RWPE2 (cell line): ENCODE data around the gene NFATC2IP.

ENCODE experiments used
- ATAC-seq: fragments of 200-7000 bp; cut with Tn5 transposase; 3 replicates; pipeline ENCODE4 v1.9.1; 2021; ENCODE audit warnings: low read depth
- DNase-seq: peaks from one replicate; pipeline ENCODE4 v3.0.0-alpha.2; 2020; ENCODE audit warnings: low spot score
- H3K27ac ChIP-seq: fragments of 450-650 bp; 2 replicates; pipeline ENCODE4 v1.5.1; 2017; ENCODE audit warnings: mild to moderate bottlenecking; ENCODE audit not compliant: poor library complexity, severe bottlenecking
- H3K27me3 ChIP-seq: fragments of 250-450 bp; sonication (Bioruptor Pico); 2 replicates; pipeline ENCODE4 v1.5.1; 2021; ENCODE audit warnings: mild to moderate bottlenecking, moderate library complexity; ENCODE audit not compliant: insufficient read depth, poor library complexity, severe bottlenecking
- H3K36me3 ChIP-seq: fragments of 250-450 bp; sonication (Bioruptor Pico); 2 replicates; pipeline ENCODE4 v1.5.1; 2020; ENCODE audit warnings: low read depth, mild to moderate bottlenecking, moderate library complexity
- H3K4me1 ChIP-seq: fragments of 250-450 bp; sonication (Bioruptor Pico); 2 replicates; pipeline ENCODE4 v1.5.1; 2021; ENCODE audit warnings: mild to moderate bottlenecking, moderate library complexity; ENCODE audit not compliant: insufficient read depth, poor library complexity, severe bottlenecking
- H3K4me3 ChIP-seq: fragments of 250-450 bp; sonication (Bioruptor Pico); 2 replicates; pipeline ENCODE4 v1.5.1; 2021; ENCODE audit warnings: mild to moderate bottlenecking, moderate library complexity; ENCODE audit not compliant: severe bottlenecking
- H3K9me3 ChIP-seq: fragments of 250-450 bp; sonication (Bioruptor Pico); 2 replicates; pipeline ENCODE4 v1.5.1; 2021; ENCODE audit warnings: mild to moderate bottlenecking, moderate library complexity; ENCODE audit not compliant: severe bottlenecking
- TF ChIP-seq, protein P1 (sequence below): fragments of 450-650 bp; IDR thresholded peaks from one replicate; pipeline ENCODE4 v1.5.1; 2017; ENCODE audit warnings: mild to moderate bottlenecking, moderate library complexity; ENCODE audit not compliant: poor library complexity, severe bottlenecking

The NFATC2IP gene

DNA sequence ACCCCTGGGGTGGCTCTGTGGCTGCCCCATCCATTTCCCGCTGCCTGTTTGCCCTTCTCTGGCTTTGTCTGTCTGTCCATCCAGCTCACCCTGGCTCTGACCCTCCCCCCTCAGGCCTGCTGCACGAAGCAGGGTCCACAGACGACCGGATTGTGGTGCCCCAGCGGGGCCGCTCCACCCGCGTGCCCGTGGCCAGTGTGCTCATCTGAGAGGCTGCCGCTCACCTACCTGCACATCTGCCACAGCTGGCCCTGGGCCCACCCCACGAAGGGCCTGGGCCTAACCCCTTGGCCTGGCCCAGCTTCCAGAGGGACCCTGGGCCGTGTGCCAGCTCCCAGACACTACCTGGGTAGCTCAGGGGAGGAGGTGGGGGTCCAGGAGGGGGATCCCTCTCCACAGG is 33.4 kb downstream of the NFATC2IP start:
- peaks cover 28% of the 10 kb centered on the region for H3K36me3 ChIP-seq
- no peaks in the 10 kb centered on the region for H3K4me1 ChIP-seq
- no peak overlapping the region for H3K4me3 ChIP-seq
- H3K9me3 ChIP-seq: no peaks in the 10 kb centered on the region
- peak; percentile 55 for DNase-seq
- ATAC-seq: no peak
- no peaks in the 10 kb centered on the region for H3K27me3 ChIP-seq
- H3K27ac ChIP-seq: no peak overlapping the region
- TF ChIP-seq, protein P1, sequence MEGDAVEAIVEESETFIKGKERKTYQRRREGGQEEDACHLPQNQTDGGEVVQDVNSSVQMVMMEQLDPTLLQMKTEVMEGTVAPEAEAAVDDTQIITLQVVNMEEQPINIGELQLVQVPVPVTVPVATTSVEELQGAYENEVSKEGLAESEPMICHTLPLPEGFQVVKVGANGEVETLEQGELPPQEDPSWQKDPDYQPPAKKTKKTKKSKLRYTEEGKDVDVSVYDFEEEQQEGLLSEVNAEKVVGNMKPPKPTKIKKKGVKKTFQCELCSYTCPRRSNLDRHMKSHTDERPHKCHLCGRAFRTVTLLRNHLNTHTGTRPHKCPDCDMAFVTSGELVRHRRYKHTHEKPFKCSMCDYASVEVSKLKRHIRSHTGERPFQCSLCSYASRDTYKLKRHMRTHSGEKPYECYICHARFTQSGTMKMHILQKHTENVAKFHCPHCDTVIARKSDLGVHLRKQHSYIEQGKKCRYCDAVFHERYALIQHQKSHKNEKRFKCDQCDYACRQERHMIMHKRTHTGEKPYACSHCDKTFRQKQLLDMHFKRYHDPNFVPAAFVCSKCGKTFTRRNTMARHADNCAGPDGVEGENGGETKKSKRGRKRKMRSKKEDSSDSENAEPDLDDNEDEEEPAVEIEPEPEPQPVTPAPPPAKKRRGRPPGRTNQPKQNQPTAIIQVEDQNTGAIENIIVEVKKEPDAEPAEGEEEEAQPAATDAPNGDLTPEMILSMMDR: no peak

- no peaks in the 10 kb centered on the region for H3K9me3 ChIP-seq
- DNase-seq (peak; percentile 49), ATAC-seq (peak; percentile 18; the same call in 1 of the 3 replicates)
- peaks cover 28% of the 10 kb centered on the region for H3K36me3 ChIP-seq
- H3K27ac ChIP-seq: no peak within 1 kb of the TSS
- no peaks in the 10 kb centered on the region for H3K27me3 ChIP-seq
- no peak within 1 kb of the TSS for H3K4me3 ChIP-seq
- TF ChIP-seq, protein P1: no peak
- H3K4me1 ChIP-seq: no peaks in the 10 kb centered on the region
These were observed 33.9 kb downstream of the NFATC2IP start, which contains the start of gene LAT for GRCh38 chr16:28984619-28985135. TSS of gene LAT (plus strand) at chr16:28985052. CDS start at chr16:28985418, 366 bp downstream.

DNA sequence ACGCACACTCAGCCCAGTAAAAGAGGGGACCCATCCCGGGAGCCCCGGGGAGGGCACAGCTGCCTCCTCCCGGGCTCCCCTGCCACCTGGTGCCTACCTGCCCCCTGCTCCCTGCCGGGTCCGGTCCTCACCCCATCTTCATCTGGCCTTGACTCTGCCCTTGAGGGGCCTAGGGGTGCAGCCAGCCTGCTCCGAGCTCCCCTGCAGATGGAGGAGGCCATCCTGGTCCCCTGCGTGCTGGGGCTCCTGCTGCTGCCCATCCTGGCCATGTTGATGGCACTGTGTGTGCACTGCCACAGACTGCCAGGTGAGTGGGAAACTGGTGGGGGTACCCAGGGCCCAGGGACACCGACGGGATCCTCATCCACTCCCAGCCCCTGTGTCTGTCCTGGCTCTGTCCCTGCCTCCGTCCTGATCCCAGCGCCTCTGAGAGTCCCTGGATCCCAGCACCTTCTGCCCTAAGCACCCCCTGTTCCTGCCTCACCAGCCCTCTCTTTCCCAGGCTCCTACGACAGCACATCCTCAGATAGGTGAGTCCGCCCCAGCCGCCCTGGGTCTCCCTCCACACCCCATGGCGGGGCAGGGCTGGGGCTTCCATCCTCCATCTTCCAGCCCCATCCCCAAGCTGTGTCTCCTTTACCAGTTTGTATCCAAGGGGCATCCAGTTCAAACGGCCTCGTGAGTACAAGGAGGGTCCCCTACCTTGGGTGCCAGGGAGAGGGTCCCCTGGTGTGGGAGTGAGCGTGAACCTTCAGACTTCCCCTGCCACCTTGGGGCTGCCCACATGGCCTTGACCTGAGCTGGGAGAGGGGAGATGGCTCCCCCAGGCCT is 34.7 kb downstream of the NFATC2IP start:
- H3K27ac ChIP-seq: no peak overlapping the region
- no peaks in the 10 kb centered on the region for H3K9me3 ChIP-seq
- DNase-seq (no peak), ATAC-seq (no peak)
- no peak overlapping the region for H3K4me3 ChIP-seq
- H3K27me3 ChIP-seq: no peaks in the 10 kb centered on the region
- no peaks in the 10 kb centered on the region for H3K4me1 ChIP-seq
- H3K36me3 ChIP-seq: peaks cover 28% of the 10 kb centered on the region
- TF ChIP-seq, protein P1: no peak

- ATAC-seq (no peak), DNase-seq (no peak)
- TF ChIP-seq, protein P1: no peak
- Histone ChIP-seq H3K4me3 (no peak overlapping the region), H3K27me3 (no peaks in the 10 kb centered on the region), H3K9me3 (no peaks in the 10 kb centered on the region), H3K27ac (no peak overlapping the region), H3K4me1 (no peaks in the 10 kb centered on the region), H3K36me3 (peaks cover 25% of the 10 kb centered on the region)
These were observed 35.3 kb downstream of the NFATC2IP start for GRCh38 chr16:28986046-28986445.

- ATAC-seq (no peak), DNase-seq (no peak)
- Histone ChIP-seq H3K27ac (no peak overlapping the region), H3K4me3 (no peak overlapping the region), H3K9me3 (no peaks in the 10 kb centered on the region), H3K27me3 (no peaks in the 10 kb centered on the region), H3K4me1 (no peaks in the 10 kb centered on the region), H3K36me3 (peaks cover 22% of the 10 kb centered on the region)
- TF ChIP-seq, protein P1: no peak
These were observed 35.8 kb downstream of the NFATC2IP start for GRCh38 chr16:28986492-28986891.
